H9 (cell line): Measurements from ENCODE around the gene THSD7A. TPM values are rescaled to one million over a fixed set of nuclear protein-coding genes. Genes with fewer than 3 reads are reported as not detected.

Experiments used
- DNase-seq: peaks from one replicate; pipeline ENCODE4 v3.0.0-alpha.2; 2017
- H2AFZ ChIP-seq: one replicate; pipeline ENCODE4 v1.6.1; 2013; ENCODE audit warnings: mild to moderate bottlenecking, low read length, control low read depth, moderate library complexity
- H2AK5ac ChIP-seq: 2 replicates; pipeline ENCODE4 v1.6.1; 2013; ENCODE audit warnings: low read length, control low read depth, mixed read lengths; ENCODE audit not compliant: insufficient read length
- H2BK120ac ChIP-seq: one replicate; pipeline ENCODE4 v1.6.1; 2013; ENCODE audit warnings: low read depth, mild to moderate bottlenecking, low read length, control low read depth, inconsistent platforms; ENCODE audit not compliant: poor library complexity, severe bottlenecking
- H2BK12ac ChIP-seq: 2 replicates; pipeline ENCODE4 v1.6.1; 2013; ENCODE audit warnings: low read length, control low read depth, mixed read lengths, low read depth; ENCODE audit not compliant: insufficient read length
- H2BK15ac ChIP-seq: 2 replicates; pipeline ENCODE4 v1.6.1; 2013; ENCODE audit warnings: low read depth, low read length, control low read depth
- H2BK20ac ChIP-seq: one replicate; pipeline ENCODE4 v1.6.1; 2013; ENCODE audit warnings: low read depth, mild to moderate bottlenecking, low read length, control low read depth, inconsistent platforms; ENCODE audit not compliant: poor library complexity, severe bottlenecking
- H2BK5ac ChIP-seq: 2 replicates; pipeline ENCODE4 v1.6.1; 2013; ENCODE audit warnings: low read length, control low read depth, mixed read lengths; ENCODE audit not compliant: insufficient read length
- H3K14ac ChIP-seq: 2 replicates; pipeline ENCODE4 v1.6.1; 2013; ENCODE audit warnings: low read length, control low read depth; ENCODE audit not compliant: insufficient read depth
- H3K18ac ChIP-seq: 2 replicates; pipeline ENCODE4 v1.6.1; 2013; ENCODE audit warnings: low read depth, mild to moderate bottlenecking, mixed read lengths, low read length, control low read depth; ENCODE audit not compliant: insufficient read length
- H3K23ac ChIP-seq: 2 replicates; pipeline ENCODE4 v1.6.1; 2013; ENCODE audit warnings: low read length, control low read depth, mixed read lengths, low read depth; ENCODE audit not compliant: insufficient read length
- H3K23me2 ChIP-seq: 2 replicates; pipeline ENCODE4 v1.6.1; 2013; ENCODE audit warnings: low read depth, mild to moderate bottlenecking, mixed read lengths, low read length, control low read depth; ENCODE audit not compliant: insufficient read length, poor library complexity, severe bottlenecking
- H3K27ac ChIP-seq: 2 replicates; pipeline ENCODE4 v1.5.1; 2013; ENCODE audit warnings: low read length, control low read depth, mixed read lengths, low read depth; ENCODE audit not compliant: insufficient read length
- H3K27me3 ChIP-seq: 2 replicates; pipeline ENCODE4 v1.6.1; 2013; ENCODE audit warnings: low read length, control low read depth, inconsistent platforms; ENCODE audit not compliant: insufficient read depth
- H3K4ac ChIP-seq: 2 replicates; pipeline ENCODE4 v1.6.1; 2013; ENCODE audit warnings: low read depth, mild to moderate bottlenecking, control low read depth, inconsistent platforms, low read length, moderate library complexity
- H3K4me1 ChIP-seq: 2 replicates; pipeline ENCODE4 v1.6.1; 2013; ENCODE audit warnings: low read length, control low read depth, inconsistent platforms; ENCODE audit not compliant: insufficient read depth
- H3K4me2 ChIP-seq: 2 replicates; pipeline ENCODE4 v1.6.1; 2013; ENCODE audit warnings: low read length, control low read depth, mixed read lengths; ENCODE audit not compliant: insufficient read length, insufficient read depth
- H3K56ac ChIP-seq: 2 replicates; pipeline ENCODE4 v1.6.1; 2013; ENCODE audit warnings: low read depth, mild to moderate bottlenecking, mixed read lengths, low read length, control low read depth; ENCODE audit not compliant: insufficient read length
- H3K79me1 ChIP-seq: 2 replicates; pipeline ENCODE4 v1.6.1; 2013; ENCODE audit warnings: low read depth, mild to moderate bottlenecking, moderate library complexity, low read length, control low read depth, inconsistent platforms; ENCODE audit not compliant: insufficient read depth, poor library complexity, severe bottlenecking
- H3K79me2 ChIP-seq: 2 replicates; pipeline ENCODE4 v1.6.1; 2013; ENCODE audit warnings: low read length, control low read depth, inconsistent platforms; ENCODE audit not compliant: insufficient read depth
- H3K9ac ChIP-seq: 2 replicates; pipeline ENCODE4 v1.6.1; 2013; ENCODE audit warnings: low read length, control low read depth, mixed read lengths; ENCODE audit not compliant: insufficient read length; ENCODE audit errors: extremely low read depth
- H3K9me3 ChIP-seq: one replicate; pipeline ENCODE4 v1.6.1; 2013; ENCODE audit warnings: low read depth, low read length, inconsistent platforms; ENCODE audit not compliant: control insufficient read depth
- H3T11ph ChIP-seq: one replicate; pipeline ENCODE4 v1.6.1; 2013; ENCODE audit warnings: mild to moderate bottlenecking, low read length, control low read depth, inconsistent platforms
- H4K20me1 ChIP-seq: one replicate; pipeline ENCODE4 v1.6.1; 2013; ENCODE audit not compliant: control insufficient read depth, insufficient read length, insufficient read depth
- H4K5ac ChIP-seq: 2 replicates; pipeline ENCODE4 v1.6.1; 2013; ENCODE audit warnings: low read depth, mild to moderate bottlenecking, mixed read lengths, low read length, control low read depth; ENCODE audit not compliant: insufficient read length
- H4K8ac ChIP-seq: replicated peaks from 2 replicates; pipeline ENCODE4 v1.6.1; 2013; ENCODE audit warnings: low read length, control low read depth, mixed read lengths, low read depth; ENCODE audit not compliant: insufficient read length
- H4K91ac ChIP-seq: 2 replicates; pipeline ENCODE4 v1.6.1; 2013; ENCODE audit warnings: low read depth, mild to moderate bottlenecking, moderate library complexity, mixed read lengths, low read length, control low read depth; ENCODE audit not compliant: insufficient read length
- H3K27ac Mint-ChIP-seq, 3 experiments: 2 replicates in 2 of 3; 3 replicates in 1 of 3; pipeline ENCODE4 v1.8.0; 2020 to 2021; ENCODE audit warnings: mixed read lengths in 3 of 3, mild to moderate bottlenecking in 1 of 3, moderate library complexity in 1 of 3
- H3K27me3 Mint-ChIP-seq: 2 replicates; pipeline ENCODE4 v1.8.0; 2021; ENCODE audit warnings: low read depth, mild to moderate bottlenecking, moderate library complexity, mixed read lengths
- H3K36me3 Mint-ChIP-seq, 3 experiments: 2 replicates in 2 of 3; 3 replicates in 1 of 3; pipeline ENCODE4 v1.8.0; 2020 to 2021; ENCODE audit warnings: low read depth in 3 of 3, mixed read lengths in 3 of 3; ENCODE audit not compliant: insufficient read depth in 1 of 3
- H3K4me1 Mint-ChIP-seq, 2 experiments: 2 replicates each; pipeline ENCODE4 v1.8.0; 2020; ENCODE audit warnings: mixed read lengths in 2 of 2
- H3K4me3 Mint-ChIP-seq, 2 experiments: 2 replicates in 1 of 2; 3 replicates in 1 of 2; pipeline ENCODE4 v1.8.0; 2020 to 2021; ENCODE audit warnings: mild to moderate bottlenecking in 2 of 2, mixed read lengths in 2 of 2, moderate library complexity in 1 of 2
- H3K9me3 Mint-ChIP-seq, 2 experiments: 2 replicates in 1 of 2; 3 replicates in 1 of 2; pipeline ENCODE4 v1.8.0; 2020; ENCODE audit warnings: mild to moderate bottlenecking in 2 of 2, mixed read lengths in 2 of 2, moderate library complexity in 1 of 2
- WGBS: extraction: QIAGEN DNeasy Blood & Tissue Kit; methylation state at CpG from one replicate; pipeline ENCODE4 v1.1.7; 2013; ENCODE audit warnings: missing lambda C conversion rate, low lambda C conversion rate, mixed read lengths; ENCODE audit not compliant: insufficient read length; ENCODE audit errors: extremely low coverage; 5-methylcytosine and 5-hydroxymethylcytosine counted together
- total RNA-seq: library from RNA; stranded (reverse); gene quantifications from 2 replicates; pipeline ENCODE4 v1.2.1, GENCODE V29; 2021
- TF ChIP-seq, protein P1 (sequence below): fragments of 200-600 bp; sonication (generic); conservative IDR thresholded peaks from 3 replicates; pipeline ENCODE4 v1.8.0; 2021; ENCODE audit warnings: antibody characterized with exemption, mild to moderate bottlenecking

Gene THSD7A
- total RNA-seq, 1 experiment from 2014 or later, result 0.42 TPM

DNA sequence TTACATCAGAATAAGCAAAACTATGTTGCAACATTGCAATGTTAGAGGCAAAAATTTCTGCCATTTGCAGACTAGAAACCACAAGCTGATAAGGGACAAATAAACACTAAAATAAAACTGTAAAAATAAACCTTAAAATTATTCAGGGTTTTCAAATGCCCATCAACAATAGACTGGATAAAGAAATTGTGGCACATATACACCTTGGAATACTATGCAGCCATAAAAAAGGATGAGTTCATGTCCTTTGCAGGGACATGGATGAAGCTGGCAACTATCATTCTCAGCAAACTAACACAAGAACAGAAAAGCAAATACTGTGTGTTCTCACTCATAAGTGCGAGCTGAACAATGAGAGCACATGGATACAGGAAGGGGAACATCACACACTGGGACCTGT is 473.4 kb downstream of the THSD7A start:
- WGBS, result no CpG with 5 or more reads among the region's 1 CpG
- TF ChIP-seq, protein P1, sequence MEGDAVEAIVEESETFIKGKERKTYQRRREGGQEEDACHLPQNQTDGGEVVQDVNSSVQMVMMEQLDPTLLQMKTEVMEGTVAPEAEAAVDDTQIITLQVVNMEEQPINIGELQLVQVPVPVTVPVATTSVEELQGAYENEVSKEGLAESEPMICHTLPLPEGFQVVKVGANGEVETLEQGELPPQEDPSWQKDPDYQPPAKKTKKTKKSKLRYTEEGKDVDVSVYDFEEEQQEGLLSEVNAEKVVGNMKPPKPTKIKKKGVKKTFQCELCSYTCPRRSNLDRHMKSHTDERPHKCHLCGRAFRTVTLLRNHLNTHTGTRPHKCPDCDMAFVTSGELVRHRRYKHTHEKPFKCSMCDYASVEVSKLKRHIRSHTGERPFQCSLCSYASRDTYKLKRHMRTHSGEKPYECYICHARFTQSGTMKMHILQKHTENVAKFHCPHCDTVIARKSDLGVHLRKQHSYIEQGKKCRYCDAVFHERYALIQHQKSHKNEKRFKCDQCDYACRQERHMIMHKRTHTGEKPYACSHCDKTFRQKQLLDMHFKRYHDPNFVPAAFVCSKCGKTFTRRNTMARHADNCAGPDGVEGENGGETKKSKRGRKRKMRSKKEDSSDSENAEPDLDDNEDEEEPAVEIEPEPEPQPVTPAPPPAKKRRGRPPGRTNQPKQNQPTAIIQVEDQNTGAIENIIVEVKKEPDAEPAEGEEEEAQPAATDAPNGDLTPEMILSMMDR, result no peak

More for the DNA sequence above, 473.4 kb downstream of the THSD7A start:
- no peak overlapping the region for H2BK15ac ChIP-seq
- no peaks in the 10 kb centered on the region for H3K27me3 ChIP-seq
- no peak for DNase-seq
- Mint-ChIP-seq H3K27ac (no peak overlapping the region), H3K9me3 (peaks cover 1 to 2% of the 10 kb centered on the region in 2 experiments; a peak in 2 of 5 replicates), H3K36me3 (no peaks in the 10 kb centered on the region), H3K4me1 (no peaks in the 10 kb centered on the region), H3K4me3 (no peak overlapping the region), H3K27me3 (no peaks in the 10 kb centered on the region)
- H3K4ac ChIP-seq, result no peak overlapping the region
- no peak overlapping the region for H3K18ac ChIP-seq
- no peak overlapping the region for H3K14ac ChIP-seq
- H3K79me2 ChIP-seq, result no peaks in the 10 kb centered on the region
- H3K9me3 ChIP-seq, result no peaks in the 10 kb centered on the region
- H2BK12ac ChIP-seq, result no peak overlapping the region
- no peak overlapping the region for H3K56ac ChIP-seq
- no peaks in the 10 kb centered on the region for H3K79me1 ChIP-seq
- H3K4me1 ChIP-seq, result no peaks in the 10 kb centered on the region
- no peak overlapping the region for H2AK5ac ChIP-seq
- no peak overlapping the region for H4K91ac ChIP-seq
- no peak overlapping the region for H4K5ac ChIP-seq
- no peak overlapping the region for H3T11ph ChIP-seq
- H3K4me2 ChIP-seq, result no peak overlapping the region
- H2AFZ ChIP-seq, result no peak overlapping the region
- H3K27ac ChIP-seq, result no peak overlapping the region
- no peak overlapping the region for H3K9ac ChIP-seq
- H3K23ac ChIP-seq, result no peak overlapping the region
- H3K23me2 ChIP-seq, result no peaks in the 10 kb centered on the region
- H2BK20ac ChIP-seq, result no peak overlapping the region
- H2BK120ac ChIP-seq, result no peak overlapping the region
- H2BK5ac ChIP-seq, result no peak overlapping the region
- H4K8ac ChIP-seq, result no peak overlapping the region
- H4K20me1 ChIP-seq, result no peaks in the 10 kb centered on the region
